Activated naive CD4-positive, alpha-beta T cell (primary cell): ENCODE data around the gene ZNF625.

Source experiments
- DNase-seq, 4 experiments: peaks; one replicate each; lab custom pipeline; 2025; lab: John Stamatoyannopoulos, UW

The ZNF625 gene

DNA sequence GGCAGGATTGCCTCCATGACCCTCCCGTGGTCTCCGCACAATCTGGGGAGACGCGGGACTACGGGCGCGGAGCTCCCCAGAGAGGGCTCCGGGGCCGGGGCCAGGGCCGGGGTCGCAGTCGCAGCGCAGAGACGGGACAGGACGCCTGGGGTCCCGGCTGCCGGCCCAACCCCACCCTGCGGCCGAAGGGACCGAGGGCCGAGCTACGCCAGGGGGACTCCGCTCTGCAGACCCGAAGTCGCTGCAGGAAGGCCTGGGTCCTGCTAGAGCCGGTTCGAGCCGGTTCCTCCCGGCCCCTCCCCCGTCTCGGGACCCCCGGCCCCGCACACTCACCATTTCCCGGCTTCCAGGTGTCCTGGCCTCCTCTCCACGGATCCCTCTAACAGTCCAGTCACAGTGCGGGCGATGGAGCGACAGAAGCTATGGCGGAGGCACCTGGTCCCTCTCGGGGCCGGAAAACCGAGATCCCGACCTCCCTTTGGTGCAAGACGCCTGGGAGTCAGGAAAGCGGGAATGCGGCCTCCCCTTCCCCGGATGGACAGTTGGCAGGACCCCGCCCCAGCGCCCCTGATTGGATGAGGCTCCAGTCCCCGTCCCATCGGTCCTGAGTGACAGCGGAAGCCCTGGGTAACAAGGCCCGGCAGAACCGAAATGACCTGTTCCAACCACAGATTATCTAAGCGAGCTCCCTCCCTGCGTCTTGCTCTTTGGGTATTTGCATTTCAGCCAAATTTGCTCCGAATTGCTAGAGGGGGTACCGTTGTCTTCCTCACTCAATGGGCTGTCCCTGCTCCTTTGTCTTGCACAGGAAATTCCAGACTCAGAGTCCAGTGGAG is at the start of gene ZNF625:
Gene ZNF625, minus strand, starts transcription at position 512 of the 836 bp plus-strand sequence. Its CDS starts 176 bp downstream, at position 336.
- DNase-seq, result peak in 1 of 4 experiments; percentile 18

DNA sequence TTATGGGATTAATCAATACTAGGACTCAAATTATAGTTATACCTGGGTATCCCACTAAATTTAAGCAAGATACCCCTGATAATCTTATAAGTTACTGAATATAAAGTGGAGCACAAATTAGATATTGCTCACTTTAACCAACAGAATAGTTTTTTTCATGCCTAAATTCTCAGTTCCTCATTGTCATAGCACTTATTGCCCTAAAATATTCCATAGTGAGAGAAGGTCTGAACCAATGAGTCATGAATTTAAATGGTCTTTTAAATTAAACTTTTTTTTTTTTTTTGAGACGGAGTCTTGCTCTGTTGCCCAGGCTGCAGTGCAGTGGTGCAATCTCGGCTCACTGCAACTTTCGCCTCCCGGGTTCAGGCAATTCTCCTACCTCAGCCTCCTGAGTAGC is 48.8 kb upstream of the ZNF625 start:
- no peak for DNase-seq

DNA sequence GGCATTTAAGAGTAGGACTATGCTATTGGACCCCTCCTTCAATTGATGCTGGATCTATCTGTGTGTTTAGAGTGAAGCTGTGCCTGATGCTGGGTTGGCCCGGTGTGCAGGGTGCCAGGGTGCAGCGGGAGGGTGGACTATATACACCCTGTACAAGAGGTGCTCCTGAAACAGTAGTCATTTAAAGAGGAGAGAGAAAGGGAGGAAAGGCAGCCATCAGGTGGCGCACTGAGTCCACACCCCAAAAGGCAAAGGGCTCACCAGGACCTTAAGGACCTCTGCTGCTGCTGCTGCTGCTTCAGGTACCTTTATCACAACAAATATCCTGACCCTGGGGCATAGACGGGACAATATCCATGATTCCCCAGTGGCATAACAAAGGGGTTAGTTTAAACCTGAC is 45.7 kb upstream of the ZNF625 start:
- DNase-seq, result peak in 3 of 4 experiments; percentile 6 to 47 (median 45)

DNA sequence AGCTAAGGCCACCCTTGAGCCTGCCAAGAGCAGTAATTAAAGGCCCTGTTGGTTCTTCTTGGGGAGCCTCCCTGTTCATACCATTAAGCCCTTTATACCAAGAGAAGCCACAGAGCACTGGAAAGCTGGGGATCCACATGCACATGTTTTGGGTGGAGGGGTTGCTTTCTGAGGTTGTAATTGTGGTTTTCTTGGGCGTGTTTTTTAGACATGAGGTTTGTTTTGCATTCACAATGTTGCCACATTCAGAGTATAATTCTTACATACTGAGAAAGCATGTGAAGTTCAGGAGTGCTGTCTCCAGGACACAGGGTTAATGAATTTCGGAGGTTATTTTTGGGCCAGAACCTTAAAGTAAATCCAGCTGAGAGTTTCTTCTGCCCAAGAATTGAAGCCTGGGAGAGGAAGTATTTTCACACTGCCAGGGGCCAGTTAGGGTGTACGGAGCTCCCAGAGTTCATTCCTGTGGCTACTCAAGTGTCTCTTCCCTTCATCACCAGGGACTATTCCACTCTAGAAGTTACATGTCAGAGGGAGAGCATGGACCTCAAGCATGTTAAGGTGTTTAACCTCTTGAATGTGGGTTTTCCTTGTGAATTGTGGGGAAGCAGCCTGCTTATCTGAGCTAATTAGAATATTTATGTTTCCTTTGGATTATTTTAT is 43.4 kb upstream of the ZNF625 start:
- no peak for DNase-seq

DNA sequence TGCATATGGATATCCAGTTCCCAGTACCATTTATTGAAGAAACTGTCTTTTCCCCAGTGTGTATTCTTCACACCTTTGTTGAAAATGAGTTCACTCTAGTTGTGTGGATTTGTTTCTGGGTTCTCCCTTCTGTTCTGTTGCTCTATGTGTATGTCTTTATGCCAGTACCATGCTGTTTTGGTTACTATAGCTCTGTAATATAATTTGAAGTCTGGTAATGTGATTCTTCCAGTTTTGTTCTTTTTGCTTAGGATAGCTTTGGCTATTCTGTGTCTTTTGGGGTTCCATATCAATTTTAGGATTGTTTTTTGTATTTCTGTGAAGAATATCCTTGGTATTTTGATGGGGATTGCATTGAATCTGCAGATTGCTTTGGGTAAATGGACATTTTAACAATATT is 41.6 kb upstream of the ZNF625 start:
- no peak for DNase-seq

DNA sequence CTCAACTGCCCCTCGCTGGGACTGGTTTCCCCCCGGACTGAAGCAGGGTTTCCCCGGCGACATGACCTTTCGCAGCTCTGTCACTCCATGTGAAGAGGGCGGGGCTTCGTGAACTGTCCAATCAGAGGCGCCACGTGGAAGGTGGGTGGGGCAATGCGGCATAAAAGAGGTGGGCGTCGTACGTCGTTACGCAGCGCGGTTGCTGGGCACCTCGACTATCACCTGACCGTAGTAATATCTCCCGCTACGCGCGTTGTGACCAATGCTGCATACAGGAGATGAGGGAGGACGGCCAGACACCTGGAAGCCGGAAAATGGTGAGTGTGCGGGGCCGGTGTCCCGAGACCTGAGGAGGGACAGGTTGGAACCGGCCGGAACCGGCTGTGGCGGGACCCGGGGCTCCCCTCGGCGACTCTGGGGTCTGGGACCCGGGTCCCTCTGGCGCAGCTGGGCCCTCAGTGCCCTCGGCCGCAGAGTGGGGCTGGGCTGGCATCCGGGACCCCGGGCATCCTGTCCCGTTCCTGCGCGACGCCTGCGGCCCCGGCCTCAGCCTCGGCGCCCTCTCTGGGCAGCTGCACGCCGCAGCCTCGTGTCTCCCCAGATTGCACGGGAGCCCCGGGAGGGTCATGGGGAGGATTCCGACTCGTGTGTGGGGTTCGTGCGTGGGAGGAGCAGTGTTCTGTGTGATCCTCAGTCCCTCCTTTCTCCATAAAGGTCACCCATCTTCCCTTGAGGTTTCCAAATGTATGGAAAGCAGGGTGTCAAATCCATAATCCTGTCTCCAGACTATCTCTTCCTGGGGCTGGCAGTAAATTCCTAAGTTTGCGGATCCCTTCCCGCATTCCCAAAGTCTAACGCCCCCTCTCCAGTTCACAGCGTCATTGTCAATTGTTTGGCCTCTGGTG is 38.5 kb upstream of the ZNF625 start:
- peak; percentile 37 to 68 (median 52) for DNase-seq

DNA sequence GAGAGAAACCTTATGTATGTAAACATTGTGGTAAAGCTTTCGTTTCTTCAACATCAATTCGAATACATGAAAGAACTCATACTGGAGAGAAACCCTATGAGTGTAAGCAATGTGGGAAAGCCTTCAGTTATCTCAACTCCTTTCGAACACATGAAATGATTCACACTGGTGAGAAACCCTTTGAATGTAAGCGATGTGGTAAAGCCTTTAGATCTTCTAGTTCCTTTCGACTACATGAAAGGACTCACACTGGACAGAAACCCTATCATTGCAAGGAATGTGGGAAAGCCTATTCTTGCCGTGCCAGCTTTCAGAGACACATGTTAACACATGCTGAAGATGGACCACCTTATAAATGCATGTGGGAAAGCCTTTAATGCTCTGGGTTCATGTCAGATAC is 31.1 kb upstream of the ZNF625 start:
- no peak for DNase-seq

DNA sequence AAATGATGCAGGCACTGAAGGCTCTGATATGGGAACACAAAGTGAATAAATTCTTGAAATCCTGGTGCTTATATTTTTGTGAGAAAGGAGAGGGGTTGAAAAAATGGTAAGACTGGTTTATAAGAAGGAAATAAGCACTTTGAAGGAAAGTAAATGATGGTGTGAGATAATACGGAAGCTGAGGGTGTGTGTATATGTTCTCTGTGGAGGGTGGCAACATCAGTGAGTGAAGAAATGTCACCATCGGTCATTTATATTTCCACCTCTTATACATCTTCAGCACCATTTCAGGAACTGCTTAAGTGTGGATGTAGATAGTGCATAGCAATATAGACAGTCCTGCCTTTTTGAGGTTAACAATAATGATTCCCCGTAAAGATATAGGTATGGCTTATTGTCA is 23.8 kb upstream of the ZNF625 start:
- DNase-seq, result no peak

DNA sequence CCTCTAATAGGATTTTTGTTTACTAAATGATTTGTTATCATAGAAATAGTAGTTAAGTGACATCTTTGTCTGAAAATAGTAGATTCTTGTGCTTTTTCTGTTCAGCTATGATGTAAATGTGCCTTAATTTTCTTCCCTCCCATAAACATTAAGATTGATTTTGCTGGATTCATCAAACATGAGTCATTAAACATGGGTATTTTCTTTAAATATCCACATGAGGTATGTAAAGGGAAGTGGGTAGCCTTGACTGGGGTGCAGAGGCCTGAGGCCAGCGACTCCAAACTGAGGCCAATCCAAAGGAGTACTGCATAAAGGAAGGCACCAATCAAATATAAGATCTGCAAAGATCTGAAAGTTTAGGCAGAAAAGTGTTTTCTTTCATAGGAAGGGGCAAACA is 10.1 kb upstream of the ZNF625 start:
- no peak for DNase-seq

DNA sequence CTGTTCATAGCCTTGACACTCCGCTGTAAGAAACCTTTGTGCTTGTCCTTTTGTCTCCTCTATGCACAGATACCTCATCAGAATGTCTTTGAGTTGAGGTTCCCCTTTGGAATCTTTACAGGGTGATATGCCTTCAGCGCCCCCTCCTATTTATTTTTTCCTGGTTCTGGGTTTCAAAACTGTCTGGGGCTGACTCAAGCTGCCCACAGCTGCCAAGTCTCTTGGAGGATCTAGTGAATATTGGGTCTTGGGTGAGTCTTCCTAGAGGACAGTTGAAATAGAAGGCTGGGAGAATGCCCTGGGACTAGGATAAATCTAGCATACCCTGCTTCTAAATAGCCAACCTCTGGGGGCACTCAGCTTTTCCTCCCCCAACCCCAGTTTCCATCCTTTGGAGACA is 7.3 kb upstream of the ZNF625 start:
- DNase-seq, result no peak

DNA sequence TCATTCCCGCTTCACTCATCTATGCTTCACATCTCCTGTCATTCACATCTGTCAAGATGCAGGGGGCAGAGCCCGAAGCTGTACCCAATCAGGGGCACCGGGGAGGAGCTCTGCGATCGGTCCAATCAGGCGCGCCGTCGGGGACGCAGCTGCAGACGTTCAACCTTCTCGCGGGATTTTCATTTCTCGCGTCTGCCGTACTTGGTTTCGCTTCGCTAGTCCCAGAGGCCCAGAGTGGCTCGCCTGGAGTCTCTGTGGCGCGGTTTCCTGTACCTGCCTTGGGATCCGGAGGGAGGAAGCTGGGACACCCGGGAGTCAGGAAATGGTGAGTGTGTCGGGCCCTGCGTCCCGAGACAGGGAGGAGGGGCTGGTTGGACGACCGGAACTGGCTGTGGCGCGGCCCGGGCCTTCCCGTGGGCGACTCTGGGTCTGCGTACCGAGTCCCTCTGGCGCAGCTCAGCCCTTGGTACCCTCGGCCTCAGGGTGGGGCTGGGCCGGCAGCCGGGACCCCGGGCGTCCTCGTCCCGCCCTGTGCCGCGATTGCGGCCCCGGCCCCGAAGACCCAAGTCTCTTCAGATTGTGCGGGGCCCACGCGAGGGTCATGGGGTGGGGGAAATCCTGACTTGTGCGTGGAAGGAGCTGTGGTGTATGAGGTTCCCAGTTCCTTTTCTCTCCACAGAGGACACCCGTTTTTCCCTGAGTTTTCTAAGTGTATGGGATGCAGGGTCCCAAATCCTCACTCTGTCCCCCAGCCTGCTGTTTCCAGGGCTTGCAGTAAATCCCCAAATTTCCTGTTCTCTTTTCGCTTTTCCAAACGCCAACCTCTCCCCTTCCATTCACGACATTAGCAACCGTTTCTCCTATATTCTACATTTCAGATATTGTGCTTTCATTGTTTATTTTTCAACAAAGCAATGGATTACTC is 6.6 kb upstream of the ZNF625 start, which contains the start of gene ZNF136:
Gene ZNF136, plus strand, starts transcription at position 215 of the 925 bp plus-strand sequence. Its CDS starts 108 bp downstream, at position 323.
- peak; percentile 69 to 85 (median 76) for DNase-seq

DNA sequence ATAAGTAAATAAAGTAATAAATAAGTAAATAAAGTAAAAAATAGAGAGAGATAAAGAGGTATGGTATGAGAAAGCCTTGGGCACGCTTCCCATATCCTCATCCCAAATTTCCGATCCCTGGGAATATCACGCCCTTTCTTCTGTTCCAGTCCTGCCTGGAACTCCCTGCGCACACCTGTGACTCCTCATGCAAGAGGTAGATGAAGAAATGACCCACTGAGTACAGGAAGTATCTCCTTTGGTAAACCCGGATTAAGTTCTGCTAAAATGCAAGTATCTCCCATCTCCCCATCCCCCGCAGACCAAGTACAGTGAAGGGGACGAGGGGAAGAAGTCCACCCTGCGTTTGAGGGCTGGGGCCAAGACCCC is 6.0 kb upstream of the ZNF625 start:
- no peak for DNase-seq

DNA sequence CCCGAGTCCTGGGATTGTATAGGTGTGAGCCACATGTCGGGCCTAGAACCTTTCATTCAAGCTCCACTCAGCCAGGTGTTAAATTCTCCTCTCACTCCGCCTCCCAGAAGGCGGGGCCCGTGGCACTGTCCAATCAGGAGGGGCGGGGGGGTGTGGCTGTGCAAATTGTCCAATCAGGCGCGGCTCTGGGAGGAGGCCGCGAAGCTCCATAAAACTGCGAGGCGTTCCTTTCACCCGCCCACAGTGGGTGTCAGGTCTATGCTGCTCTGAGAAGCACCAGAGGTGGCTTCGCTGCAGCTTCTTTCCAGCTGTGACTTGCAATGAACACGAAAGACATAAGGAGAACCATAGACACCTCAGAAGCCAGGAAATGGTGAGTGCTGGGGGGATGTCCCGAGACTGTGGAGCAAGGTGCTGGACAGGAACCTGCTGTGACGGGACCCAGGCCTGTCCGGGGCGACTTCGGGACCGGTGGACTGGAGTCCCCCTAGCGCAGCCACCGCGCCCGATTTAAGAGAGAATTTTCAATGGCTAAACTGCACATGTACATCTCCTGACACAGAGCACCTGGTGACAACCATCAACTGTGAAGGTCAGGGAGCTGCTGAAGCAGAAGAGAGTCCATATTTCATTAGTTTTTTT is 3.4 kb upstream of the ZNF625 start:
- no peak for DNase-seq

DNA sequence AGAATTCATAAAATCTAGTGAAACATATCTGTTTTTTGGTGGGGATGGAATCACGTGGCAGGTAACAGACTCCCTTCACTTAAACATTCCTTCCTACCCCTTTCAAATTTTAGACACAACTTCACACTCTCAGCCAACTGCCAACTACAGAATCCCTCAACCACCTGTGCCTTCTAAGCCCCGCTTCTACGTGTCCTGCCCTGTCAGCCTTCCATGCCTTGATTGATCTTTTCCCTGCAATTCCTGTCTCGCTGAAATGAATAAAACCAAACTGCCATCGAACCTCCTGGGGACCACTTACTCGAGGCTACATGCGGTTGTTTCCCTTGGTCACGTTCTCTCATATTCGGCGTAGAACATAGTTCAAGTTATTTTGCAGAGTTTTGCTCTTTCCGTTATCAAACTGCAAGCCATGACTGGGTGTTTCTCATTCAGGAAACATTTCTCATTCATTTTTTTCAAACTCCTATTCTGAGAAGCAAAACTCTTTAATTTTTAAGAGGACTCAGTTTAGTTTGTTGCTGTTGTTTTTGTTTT is 1.1 kb downstream of the ZNF625 start:
- DNase-seq, result no peak

DNA sequence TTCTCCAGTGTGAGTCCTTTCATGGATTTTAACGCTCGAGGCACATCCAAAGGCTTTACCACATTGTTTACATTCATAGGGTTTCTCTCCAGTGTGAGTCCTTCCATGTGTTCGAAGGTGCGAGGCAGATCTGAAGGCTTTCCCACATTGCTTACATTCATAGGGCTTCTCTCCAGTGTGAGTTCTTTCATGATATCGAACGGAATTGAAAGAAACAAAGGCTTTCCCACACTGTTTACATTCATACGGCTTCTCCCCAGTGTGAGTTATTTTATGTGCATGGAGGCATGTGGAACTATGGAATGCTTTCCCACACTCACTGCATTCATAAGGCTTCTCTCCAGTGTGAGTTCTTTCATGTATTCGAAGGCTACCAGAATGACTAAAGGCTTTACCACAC is 11.2 kb downstream of the ZNF625 start:
- DNase-seq, result no peak

DNA sequence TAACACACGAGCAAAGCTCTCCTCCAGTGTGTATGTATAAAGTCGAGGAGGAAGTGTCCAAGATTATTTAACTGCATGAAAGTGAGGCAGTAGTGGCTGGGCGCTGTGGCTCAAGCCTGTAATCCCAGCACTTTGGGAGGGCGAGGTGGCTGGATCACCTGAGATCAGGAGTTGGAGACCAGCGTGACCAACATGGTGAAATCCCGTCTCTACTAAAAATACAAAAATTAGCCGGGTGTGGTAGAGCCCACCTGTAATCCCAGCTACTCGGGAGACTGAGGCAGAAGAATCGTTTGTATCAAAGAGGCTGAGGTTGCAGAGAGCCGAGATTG is 15.2 kb downstream of the ZNF625 start:
- no peak for DNase-seq

DNA sequence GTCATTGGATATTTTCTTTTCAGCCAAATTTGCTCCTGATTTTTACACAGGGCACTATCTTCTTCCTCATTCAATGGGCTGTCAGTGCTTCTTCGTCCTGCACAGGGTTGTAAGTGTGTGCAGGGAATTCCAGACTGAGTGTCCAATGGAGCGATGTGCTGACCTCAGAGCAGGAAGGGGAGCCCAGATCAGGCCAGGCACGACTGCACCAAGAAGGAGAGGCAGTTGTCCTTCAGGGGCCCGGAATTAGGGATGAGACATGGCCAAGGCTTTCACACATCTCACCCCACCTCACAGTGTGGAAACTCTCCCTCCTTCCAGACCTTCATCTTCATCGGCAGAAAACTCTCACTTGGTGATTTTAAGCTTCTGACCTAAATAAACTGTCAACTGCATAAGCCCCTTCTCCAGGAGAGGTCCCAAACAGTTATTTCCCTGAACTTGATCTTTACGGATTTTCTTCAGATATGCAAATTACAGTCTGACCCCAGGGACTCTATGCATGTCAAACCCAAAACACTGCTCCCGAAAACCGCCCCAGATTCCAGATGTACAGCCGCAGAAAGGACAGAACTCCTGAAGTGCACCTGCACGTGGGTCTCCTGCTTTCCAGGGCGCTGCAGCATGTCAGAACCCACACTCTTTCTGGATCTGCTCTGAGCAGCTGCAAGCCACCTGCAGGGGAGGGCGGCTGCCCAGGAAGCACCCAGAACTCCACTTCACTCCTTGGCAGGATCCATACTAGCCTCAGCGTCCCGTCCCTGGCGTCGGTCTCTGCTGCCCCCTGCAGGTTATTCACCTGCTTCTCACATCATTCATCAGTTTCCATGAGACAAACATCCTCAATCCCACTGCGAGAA is 15.8 kb downstream of the ZNF625 start:
- peak; percentile 46 to 76 (median 74) for DNase-seq

DNA sequence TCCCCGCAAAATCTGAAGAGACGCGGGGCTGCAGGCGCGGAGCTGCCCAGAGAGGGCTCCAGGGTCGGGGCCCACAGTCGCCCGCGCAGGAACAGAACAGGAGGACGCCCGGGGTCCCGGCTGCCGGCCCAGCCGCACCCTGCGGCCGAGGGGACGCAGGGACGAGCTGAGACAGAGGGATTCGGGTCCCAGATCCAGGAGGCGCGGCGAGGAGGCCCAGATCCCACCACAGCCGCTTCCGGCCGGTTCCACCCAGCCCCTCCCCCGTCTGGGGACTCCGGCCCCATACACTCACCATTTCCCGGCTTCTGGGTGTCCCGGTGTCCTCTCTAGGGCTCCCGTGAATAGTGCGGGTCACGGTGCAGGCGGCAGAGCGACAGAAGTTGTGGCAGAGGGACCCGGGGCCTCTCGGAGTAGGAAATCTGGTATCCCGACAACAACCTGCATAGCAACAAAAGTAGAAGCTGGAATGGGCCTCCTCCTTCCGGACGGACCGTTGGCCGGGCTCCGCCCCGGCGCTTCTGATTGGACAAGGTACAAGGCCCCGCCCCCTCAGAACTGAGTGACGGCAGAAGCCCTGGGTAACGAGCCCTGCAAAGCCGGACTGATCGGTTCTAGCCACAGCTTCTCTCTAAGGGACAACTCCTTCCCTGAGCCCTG is 16.5 kb downstream of the ZNF625 start, which contains the start of gene ZNF20:
Gene ZNF20, minus strand, starts transcription at position 466 of the 660 bp plus-strand sequence. Its CDS starts 168 bp downstream, at position 298.
- DNase-seq, result peak; percentile 55 to 78 (median 66)

DNA sequence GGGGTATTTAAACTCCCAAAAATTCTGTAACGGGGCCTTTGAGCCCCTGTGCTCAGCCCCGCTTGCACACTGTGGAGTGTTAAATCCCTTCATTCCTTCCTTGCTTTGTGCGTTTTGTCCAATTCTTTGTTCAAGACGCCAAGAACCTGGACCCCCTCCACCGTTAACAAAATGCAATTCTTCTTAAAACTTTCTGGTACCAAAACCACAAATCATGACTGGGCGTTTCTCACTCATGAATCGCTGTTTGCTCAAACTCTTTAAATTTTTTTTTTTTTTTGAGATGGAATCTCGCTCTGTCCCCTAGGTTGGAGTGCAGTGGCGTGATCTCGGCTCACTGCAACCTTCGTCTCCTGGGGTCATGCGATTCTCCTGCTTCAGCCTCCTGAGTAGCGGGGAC is 17.3 kb downstream of the ZNF625 start:
- no peak for DNase-seq
